GM18907 (cell line): ENCODE data around the gene CBL.
"Not testable (repeated sequence)": the region's sequence is repeated elsewhere in the genome, so short reads cannot be mapped to it uniquely, and the experiment has no call there.

ENCODE experiments used
- ATAC-seq: cut with Tn5 transposase; IDR thresholded peaks from one replicate; pipeline ENCODE4 v1.9.1; 2021; ENCODE audit warnings: mild to moderate bottlenecking, moderate library complexity; ENCODE audit not compliant: unreplicated experiment

The CBL gene

DNA sequence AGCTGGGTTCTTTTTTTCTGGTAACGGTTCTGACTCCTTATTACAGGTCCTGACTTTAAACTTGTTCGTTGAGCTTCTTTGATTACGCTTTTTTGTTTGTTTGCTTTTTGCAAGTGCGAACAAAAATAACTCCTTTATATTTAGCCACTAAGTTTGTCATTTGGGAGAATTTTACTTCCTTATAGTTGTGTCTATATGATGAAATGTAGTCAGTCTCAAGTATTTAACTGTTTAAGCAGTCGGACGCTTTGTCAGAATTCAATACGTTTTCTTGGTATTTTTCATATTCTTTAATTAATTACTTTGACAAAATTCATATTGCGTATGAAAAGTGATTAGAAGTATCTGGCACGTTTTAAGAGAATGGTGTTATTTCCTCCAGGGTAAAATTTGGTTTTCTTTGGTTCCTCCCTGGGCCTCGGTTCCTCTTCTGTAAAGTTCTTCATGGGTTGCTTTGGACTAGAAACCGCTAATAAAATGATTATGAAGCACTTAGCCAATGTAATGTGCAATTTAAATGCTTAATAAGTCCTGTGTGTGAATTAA is 1.3 kb downstream of the CBL start:
- ATAC-seq: no peak

DNA sequence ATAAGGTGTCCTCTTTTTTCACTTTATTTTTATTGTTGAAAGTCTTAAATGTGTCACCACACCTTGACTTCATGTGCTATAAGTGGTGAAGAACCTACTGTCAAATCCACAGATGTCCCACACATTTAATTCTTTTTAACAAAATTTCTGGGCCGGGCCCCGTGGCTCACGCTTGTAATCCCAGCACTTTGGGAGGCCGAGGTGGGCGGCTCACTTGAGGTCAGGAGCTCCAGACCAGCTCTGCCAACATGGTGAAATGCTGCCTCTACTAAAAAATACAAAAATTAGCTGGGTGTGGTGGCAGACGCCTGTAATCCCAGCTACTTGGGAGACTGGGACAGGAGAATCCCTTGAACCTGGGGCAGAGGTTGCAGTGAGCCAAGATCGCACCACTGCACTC is 3.0 kb downstream of the CBL start:
- ATAC-seq: no peak

DNA sequence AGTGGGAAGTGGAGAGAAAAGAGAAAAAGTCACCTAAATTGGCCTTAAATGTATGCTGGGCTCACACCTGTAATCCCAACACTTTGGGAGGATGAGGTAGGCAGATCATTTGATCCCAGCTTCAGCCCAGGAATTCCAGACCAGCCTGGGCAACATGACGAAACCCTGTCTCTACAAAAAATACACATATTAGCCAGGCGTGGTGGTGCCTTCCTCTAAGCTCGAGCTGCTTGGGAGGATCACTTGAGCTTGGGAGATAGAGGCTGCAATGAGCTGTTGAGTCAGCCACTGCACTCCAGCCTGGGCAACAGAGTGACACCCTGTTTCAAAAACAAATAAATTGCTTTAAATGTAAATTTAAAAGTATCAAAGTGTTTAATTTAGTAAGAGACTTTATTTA is 3.9 kb downstream of the CBL start:
- ATAC-seq: no peak

DNA sequence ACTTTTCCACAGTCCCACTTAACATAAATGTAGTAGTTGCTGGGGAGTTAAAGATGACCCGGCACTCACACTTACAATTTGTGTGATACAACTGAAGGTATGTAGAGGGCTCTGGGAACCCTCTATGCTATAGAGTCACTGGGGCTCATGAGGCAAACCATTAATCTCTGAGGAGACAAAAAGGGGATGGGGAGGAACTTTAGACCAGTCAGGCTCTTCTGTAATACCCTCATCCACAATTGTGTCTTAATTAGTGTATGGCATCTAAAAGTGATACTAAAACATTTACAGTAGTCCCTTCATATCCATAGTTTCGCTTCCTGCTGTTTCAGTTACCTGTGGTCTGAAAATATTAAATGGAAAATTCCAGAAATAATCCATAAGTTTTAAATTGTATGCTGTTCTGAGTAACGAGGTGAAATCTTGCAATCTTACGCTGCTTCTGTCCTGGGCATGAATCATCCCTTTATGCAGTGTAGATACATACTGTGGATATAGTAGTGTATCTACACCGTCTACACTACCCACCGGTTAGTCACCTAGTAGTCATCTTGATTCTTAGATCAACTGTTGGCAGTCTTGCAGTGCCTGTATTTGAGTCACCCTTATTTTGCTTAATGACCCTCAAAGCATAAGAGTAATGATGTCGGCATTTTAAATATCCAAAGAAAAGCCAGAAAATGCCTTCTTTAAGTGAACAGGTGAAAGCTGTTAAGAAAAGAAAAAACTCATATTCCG is 12.2 kb downstream of the CBL start:
- no peak for ATAC-seq

DNA sequence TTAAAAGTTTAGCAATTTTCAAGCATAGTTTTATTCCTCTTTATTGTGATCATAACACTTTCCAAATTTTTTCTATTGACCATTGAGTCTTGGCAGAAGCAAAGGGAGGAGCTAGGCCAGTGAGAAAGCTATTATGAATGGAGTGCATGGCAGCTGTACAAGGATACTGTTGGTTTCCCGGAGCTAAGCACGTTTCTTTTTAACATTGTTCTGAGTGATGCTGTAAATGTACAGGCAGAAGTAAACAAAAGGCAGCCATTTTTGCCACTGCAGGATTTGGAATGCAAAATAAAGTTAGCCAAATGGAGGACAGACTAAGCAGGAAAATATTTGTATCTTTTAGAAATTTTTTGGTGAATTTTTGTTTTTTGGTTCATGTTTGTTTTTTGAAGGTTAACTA is 16.2 kb downstream of the CBL start:
- no peak for ATAC-seq

DNA sequence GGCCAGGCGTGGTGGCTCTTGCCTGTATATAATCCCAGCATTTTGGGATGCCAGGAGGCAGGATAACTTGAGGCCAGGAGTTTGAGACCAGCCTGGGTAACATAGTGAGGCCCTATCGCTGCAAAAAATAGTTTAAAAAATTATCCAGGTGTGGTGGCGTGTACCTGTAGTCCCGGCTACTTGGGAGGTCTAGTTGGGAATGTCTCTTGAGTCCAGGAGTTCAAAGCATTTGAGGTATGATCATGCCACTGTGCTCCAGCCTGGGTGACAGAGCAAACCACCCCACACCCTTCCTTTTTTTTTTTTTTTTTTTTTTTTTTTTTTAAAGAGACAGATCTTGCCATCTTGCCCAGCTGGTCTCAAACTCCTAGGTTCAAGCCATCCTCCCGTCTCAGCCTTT is 16.8 kb downstream of the CBL start:
- ATAC-seq: no peak

DNA sequence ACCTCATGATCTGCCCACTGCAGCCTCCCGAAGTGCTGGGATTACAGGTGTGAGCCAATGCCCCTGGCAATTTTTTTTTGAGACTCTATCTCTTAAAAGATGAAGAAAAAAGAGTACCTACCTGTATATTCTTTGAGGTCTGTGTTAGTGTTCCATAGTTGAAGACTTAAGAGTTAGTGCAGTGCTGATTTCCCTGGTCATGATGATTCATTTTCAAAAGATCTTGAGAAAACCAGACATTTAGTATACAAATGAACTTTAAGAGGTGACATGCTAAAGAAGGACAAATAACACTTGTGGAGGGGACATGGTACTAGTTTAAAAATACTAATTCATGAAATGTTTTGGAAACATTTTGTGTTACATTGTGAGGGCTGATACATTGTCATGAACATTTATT is 17.7 kb downstream of the CBL start:
- no peak for ATAC-seq

DNA sequence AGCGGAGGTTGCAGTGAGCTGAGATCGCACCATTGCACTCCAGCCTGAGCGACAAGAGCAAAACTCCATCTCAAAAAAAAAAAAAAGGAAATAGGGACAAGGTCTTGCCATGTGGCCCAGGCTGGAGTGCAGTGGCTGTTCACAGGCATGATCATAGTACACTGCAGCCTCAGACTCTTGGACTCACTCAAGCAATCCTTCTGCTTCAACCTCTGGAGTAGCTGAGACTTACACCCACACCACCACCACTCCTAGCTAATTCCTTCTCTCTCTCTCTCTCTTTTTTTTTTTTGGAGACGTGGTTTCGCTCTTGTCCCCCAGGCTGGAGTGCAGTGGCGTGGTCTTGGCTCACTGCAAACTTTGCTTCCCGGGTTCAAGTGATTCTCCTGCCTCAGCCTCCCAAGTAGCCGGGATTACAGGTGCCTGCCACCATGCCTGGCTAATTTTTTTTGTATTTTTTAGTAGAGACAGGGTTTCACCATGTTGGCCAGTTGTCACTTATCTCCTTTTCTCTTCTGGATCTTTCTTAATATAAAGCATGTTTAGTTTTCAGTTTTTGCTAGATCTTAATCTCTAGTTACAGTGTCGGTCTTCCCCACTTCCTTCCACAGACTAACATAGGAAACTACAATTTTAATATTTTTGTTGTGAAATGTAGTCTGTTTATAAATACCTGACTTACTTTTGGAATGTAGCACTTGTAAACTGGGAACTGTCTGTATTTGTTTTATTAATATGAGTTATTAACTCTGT is 22.6 kb downstream of the CBL start:
- not testable (repeated sequence) for ATAC-seq

DNA sequence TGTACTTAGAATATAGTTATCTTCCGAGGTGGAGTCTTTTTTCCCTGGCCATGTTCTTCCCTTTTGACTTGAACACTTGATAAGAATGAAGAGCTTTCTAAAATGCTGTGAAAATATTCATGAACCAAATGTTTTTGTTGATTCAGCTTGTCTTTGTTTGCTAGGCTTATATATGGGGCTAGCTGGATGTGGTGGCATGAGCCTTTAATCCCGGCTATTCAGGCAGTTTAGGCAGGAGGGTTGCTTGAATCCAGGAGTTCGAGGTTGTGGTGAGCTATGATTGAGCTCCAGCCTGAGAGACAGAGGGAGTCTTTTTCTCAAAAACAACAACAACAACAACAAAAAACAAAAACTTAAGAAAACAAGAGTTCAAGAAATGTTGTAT is 23.1 kb downstream of the CBL start:
- ATAC-seq: no peak

DNA sequence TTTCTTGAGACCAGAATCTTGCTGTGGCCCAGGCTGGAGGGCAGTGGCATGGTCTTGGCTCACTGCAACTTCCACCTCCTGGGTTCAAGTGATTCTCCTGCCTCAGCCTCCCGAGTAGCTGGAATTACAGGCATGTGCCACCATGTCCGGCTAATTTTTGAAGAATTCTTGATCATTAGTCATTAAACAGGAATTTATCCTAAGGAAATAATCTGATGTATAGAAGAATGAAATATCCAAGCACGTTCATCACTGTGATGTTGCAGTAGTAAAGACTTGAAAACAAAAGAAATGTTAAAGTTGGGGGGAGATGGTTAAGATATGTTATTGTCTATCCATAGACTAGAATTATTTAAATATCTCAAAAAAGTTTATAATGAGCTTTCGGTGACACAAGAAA is 23.6 kb downstream of the CBL start:
- ATAC-seq: no peak

DNA sequence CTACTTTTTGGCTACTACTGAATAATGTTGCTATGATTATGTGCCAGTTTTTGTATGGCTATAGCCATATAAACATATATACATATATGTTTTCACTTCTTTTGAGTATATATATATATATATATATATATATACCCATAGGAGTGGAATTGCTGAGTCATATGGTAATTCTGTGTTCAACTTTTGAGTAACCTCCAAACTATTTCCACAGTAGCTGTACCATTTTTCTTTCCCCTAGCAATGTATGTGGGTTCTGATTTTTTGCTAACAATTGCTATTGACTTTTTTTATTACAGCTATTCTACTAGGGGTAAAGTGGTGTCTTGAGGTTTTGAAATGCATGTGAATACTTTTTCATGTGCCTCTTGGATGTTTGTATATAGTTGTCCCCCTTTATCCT is 30.4 kb downstream of the CBL start:
- ATAC-seq: no peak

DNA sequence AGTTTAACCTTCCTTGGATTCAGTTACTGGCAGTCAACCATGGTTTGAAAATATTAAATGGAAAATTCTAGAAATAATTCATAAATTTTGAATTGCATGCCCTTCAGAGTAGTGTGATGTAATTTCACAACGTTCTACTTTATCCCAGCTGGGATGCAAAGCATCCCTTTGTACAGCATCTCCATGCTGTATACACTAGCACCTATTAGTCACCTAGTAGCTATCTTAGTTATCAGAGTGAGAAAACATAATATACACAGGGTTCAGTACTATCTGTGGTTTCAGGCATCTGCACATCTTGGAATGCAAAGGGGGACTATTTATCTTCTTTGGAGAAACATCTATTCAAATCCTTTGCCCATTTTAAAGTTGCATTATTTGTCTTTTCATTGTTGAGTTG is 30.8 kb downstream of the CBL start:
- ATAC-seq: no peak

DNA sequence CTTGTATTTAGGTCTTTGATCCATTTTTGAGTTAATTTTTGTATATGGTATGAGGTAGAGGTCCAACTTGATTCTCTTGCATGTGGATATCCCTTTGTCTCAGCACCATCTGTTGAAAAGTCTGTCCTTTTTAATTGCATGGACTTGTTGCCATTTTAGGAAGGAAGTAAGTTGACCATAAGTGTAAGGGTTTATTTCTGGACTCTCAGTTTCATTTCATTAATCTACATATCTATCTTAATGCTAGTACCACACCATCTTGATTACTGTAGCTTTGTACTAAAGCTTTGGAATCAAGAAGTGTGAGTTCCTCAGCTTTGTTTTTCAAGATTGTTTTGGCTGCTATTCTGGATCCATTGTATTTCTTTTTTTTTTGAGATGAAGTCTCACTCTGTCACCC is 31.4 kb downstream of the CBL start:
- ATAC-seq: no peak

DNA sequence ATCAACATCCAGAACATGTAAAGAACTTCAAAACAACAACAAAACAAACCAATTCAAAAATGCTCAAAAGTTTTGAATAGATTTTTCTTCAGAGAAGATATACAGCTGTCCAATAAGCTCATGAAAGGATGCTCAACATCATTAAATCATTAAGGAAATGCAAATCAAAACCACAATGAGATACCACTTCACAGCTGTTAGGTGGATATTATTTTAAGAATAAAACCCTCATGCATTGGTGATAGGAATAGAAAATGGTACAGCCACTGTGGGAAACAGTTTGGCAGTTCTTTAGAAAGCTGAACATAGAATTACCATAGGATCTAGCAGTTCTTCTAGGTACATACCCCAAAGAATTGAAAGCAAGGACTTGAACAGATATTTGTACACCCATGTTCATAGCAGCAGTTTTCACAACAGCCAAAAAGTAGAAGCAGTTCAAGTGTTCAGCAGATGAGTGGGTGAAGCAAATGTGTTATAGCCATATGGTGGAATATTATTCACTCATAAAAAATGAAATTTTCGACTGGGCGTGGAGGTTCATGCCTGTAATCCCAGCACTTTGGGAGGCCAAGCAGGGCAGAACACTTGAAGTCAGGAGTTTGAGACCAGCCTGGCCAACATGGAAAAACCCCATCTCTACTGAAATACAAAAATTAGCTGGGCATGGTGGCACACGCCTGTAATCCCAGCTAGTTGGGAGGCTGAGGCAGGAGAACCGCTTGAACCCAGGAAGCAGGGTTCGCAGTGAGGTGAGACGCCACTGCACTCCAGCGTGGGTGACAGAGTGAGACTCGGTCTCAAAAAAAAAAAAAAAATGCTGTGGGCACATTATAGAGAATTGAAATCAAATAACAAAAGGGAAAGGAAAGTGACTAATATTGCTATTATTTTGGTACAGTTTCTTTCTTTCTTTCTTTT is 42.9 kb downstream of the CBL start:
- ATAC-seq: no peak

DNA sequence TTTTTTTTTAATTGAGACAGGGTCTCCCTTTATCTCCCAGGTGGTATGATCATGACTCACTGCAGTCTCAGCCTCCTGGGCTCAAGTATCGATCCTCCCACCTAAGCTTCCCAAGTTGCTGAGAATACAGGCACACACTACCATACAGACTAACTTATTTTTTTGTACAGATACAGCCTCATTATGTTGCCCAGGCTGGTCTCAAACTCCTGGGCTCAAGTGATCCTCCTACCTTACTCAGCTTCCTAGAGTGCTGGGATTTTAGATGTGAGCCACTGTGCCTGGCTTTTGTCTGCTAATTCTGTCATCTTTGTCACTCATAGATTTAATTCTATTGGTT is 43.5 kb downstream of the CBL start:
- ATAC-seq: no peak

DNA sequence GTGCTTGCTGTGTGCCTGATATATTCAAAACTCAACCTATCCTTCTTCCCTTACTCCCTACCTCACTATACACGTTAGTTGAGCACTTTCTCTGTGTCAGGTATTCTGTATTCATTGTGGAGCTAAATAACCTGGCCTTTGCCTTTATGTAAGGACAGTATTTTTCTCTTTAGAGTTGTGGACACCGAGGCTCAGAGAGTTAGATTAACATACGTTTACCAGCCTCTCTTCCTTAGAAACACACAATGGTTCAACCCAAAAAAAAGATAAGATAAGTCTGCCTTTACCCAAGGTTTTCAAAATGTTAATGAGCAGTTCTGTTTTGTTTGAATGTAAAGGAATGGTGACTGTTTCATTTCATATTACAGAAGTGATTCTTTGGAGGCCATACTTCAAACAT is 45.0 kb downstream of the CBL start:
- no peak for ATAC-seq

DNA sequence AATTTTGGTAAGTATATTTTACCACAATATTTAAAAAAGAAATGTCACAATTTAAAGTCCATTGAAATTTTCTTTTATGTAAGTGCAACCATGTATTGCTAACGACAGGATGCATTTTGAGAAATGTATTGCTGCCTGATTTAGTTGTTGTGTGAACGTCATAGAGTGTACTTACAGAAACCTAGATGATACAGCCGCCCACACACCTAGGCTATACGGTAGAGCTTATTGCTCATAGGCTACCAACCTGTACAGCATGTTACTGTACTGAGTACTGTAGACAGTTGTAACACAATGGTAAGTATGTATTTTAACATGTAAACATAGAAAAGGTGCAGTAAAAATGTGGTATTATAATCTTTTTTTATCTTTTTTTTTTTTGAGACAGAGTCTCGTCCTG is 48.1 kb downstream of the CBL start:
- no peak for ATAC-seq

DNA sequence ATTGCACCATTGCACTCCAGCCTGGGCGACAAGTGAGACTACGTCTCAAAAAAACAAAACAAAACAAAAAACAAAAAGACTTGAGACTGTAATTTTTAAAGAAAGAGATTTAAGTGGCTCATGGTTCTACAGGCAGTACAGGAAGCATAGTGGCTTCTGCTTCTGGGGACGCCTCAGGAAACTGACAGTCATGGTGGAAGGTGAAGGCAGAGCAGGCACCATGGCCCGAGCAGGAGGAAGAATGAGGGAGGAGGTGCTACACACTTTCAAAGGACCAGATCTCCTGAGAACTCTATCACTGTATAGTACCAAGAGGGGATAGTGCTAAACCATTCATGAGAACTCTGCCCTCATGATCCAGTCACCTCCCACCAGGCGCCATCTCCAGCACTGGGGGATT is 52.0 kb downstream of the CBL start:
- ATAC-seq: no peak

DNA sequence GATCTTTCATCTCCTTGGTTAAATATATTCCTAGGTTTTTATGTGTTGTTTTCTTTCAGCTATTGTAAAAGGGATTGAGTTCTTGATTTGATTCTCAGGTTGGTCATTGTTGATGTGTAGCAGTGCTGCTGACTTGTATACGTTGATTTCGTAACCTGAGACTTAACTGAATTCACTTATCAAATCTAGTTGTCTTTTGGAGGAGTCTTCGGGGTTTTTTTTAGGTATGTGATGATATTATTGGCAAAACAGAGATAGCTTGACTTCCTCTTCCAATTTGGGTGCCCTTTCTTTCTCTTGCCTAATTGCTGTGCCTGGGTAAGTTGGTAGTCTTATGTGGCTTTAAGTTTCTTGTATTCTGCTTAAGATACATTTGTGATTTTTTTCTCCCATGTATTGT is 52.8 kb downstream of the CBL start:
- ATAC-seq: no peak

DNA sequence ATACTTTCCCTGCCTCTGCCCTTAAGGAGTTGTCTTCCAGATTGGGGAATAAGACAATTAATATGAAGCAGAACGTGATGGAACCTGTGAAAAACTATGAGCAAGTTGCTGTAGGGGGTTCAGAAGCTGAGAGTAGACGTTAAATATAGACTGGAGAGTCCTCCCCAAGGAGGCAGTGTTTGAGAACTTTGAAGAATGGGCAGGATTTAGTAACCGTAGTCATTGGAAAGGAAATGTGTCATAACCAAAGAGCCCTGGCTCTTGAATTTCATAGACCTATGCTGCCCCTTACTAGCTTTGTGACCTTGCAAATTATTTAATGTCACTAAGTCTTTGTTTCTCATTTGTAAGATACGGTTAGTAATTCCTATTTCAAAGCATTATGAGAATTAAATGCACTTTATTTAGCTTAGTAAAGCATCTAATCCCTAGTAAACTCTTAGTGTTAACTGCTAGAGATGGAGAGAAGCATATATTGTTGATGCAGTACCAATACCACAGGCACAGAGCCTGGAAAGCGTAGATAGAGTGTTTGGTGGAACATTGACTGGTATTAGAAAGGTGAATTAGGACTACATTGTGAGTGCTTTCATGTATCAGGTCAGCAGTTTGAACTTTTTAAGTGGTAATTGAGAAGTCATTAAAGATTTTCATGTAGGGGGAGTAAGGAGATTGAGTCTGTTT is 56.7 kb downstream of the CBL start:
- ATAC-seq: no peak

DNA sequence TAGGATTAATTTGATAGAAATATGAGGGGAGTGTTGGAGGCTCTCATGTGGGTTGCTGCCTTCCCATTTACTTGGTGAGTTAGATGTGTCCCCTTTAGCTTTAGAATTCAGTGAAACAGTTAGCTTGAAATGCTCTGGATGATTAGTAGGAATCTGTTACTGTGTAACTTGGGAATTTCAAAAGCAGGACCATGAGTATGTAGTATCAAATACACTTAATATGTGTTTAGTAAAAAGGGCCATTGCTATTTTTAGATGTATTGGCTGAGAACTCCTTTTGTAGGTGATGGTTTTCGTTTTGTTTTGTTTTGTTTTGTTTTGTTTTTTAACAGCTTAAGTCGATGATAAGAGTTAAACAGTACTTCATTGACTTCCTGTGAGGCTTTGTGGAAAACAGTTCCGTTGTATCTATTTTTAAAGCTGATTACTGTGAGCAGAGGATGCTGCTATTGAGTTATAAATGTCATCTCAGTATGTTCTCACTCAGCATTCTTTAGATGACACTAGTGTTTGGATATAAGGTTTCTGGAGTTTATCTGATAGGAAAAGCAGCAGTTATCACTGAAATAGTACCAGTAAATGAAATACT is 57.3 kb downstream of the CBL start:
- no peak for ATAC-seq
